Mucosa of rectum (tissue), 2 donors: ENCODE measurements around the gene IFNB1.

Experiments
- H3K27ac ChIP-seq, 2 donors: one replicate each; pipeline ENCODE4 v1.7.0; 2013; ENCODE audit warnings: inconsistent platforms in 2 of 2, low read depth in 2 of 2, low read length in 2 of 2
- H3K27me3 ChIP-seq, 2 donors: one replicate each; pipeline ENCODE4 v1.7.0; 2013; ENCODE audit warnings: low read length in 2 of 2; ENCODE audit not compliant: control insufficient read depth in 2 of 2, insufficient read depth in 2 of 2
- H3K36me3 ChIP-seq, 2 donors: one replicate each; pipeline ENCODE4 v1.7.0; 2013; ENCODE audit warnings: low read length in 2 of 2; ENCODE audit not compliant: control insufficient read depth in 2 of 2, insufficient read depth in 2 of 2
- H3K4me1 ChIP-seq, 2 donors: one replicate each; pipeline ENCODE4 v1.7.0; 2013; ENCODE audit warnings: low read length in 2 of 2, mild to moderate bottlenecking in 1 of 2; ENCODE audit not compliant: control insufficient read depth in 2 of 2, insufficient read depth in 2 of 2
- H3K4me3 ChIP-seq, 2 donors: one replicate each; pipeline ENCODE4 v1.7.0; 2013; ENCODE audit warnings: low read length in 2 of 2
- H3K9ac ChIP-seq, 2 donors: one replicate each; pipeline ENCODE4 v1.7.0; 2013; ENCODE audit warnings: low read length in 2 of 2, low read depth in 1 of 2, mild to moderate bottlenecking in 1 of 2
- H3K9me3 ChIP-seq, 2 donors: one replicate each; pipeline ENCODE4 v1.7.0; 2013; ENCODE audit warnings: low read length in 2 of 2; ENCODE audit not compliant: control insufficient read depth in 2 of 2
- donor health status: healthy.
- donor health status: Normal muscosa, but diverticular disease.

IFNB1 gene

DNA sequence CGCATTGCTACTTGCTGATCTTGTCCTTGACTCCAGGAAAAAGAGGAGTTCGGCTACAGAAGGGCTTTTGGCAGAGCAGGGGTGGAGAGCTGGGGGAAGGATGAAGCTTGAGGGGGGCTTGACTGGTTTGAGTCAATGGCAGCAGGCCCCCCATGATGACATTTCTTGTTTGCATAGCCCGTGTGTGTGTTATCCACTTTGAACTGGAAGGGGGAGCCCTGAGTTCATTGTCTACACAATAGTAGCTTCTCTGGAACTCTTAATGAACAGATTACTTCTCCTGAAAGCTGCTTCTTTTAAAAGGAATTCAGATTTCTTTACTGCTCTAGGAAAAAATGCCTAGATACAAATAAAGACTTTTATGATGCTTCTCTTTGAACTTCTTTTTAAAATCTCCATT, 2.3 kb downstream of the IFNB1 start:
- H3K9me3 ChIP-seq: no peaks in the 10 kb centered on the region
- H3K27ac ChIP-seq: no peak overlapping the region
- no peaks in the 10 kb centered on the region for H3K27me3 ChIP-seq
- H3K4me1 ChIP-seq: no peaks in the 10 kb centered on the region
- no peak overlapping the region for H3K4me3 ChIP-seq
- no peaks in the 10 kb centered on the region for H3K36me3 ChIP-seq
- H3K9ac ChIP-seq: no peak overlapping the region

DNA sequence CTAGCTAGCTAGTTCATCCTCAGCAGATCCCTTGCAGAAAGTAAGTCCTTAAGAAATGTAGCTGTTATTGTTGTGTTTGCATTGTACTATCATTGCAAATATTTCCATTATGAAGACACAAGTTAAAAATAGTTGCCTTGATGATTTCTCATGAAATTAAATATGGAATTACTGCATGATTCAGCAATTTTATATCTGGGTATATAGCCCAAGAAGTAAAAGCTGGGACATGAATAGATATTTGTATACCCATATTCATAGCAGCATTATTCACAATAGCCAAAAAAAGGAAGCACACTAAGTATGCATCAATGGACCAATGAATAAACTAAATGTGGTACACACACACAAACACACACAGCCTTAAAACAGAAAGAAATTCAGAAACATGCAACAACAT, 6.8 kb downstream of the IFNB1 start:
- Histone ChIP-seq H3K27me3 (no peaks in the 10 kb centered on the region), H3K27ac (no peak overlapping the region), H3K36me3 (no peaks in the 10 kb centered on the region), H3K4me3 (no peak overlapping the region), H3K9me3 (no peaks in the 10 kb centered on the region), H3K4me1 (no peaks in the 10 kb centered on the region), H3K9ac (no peak overlapping the region)

DNA sequence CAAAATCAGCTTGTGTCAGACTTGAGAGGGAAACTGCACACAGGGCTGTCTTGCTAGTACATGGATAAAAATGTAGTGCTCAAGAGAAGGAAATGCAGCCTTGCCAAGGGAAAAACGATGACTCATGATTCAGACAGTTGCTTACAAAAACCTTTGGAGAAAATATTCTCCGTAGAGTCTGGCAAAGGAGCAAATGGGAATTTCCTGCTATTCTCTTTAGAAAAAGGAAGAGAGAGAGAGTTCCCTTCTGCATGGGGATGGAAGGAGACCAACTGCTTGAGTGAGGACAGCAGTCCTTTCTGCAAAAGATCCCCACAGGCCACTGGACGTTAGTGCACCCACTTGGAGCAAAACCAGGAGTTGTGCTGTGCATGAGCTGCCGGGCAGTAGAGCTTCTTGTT, 7.6 kb downstream of the IFNB1 start:
- H3K9ac ChIP-seq: no peak overlapping the region
- H3K4me1 ChIP-seq: no peaks in the 10 kb centered on the region
- H3K27me3 ChIP-seq: no peaks in the 10 kb centered on the region
- no peak overlapping the region for H3K4me3 ChIP-seq
- no peak overlapping the region for H3K27ac ChIP-seq
- H3K9me3 ChIP-seq: no peaks in the 10 kb centered on the region
- no peaks in the 10 kb centered on the region for H3K36me3 ChIP-seq

DNA sequence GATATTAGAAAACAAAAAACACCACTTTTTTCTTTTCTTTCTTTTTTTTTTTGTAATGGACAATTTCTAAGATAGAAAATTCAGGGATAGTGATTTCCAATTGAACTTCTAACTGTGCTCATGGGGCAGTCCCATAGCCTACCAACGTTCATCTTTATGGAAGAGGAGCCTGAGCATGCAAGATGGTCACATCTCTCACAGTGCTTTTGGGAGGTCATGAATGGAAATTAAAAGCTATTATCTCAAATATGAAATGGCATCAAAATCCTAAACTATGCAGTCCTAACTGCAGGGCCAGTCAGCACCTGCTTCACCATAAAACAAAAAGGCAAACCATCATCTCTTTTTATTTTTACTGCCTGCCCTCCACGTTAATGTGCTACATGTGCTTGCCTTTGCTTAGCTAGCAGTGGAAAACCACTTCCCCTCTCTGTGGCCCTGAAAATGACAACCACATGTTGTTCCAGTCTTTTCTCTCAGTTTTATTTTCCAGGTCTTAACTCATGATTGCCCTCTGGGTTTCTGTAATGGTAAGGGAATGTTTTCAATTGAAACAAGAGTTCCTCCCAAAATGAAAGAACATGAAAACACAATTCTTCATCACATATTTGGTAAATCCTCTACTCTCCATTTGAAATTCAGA, 16.7 kb downstream of the IFNB1 start:
- H3K4me1 ChIP-seq: no peaks in the 10 kb centered on the region
- H3K9ac ChIP-seq: no peak overlapping the region
- no peak overlapping the region for H3K27ac ChIP-seq
- H3K4me3 ChIP-seq: no peak overlapping the region
- no peaks in the 10 kb centered on the region for H3K9me3 ChIP-seq
- no peaks in the 10 kb centered on the region for H3K27me3 ChIP-seq
- H3K36me3 ChIP-seq: no peaks in the 10 kb centered on the region

DNA sequence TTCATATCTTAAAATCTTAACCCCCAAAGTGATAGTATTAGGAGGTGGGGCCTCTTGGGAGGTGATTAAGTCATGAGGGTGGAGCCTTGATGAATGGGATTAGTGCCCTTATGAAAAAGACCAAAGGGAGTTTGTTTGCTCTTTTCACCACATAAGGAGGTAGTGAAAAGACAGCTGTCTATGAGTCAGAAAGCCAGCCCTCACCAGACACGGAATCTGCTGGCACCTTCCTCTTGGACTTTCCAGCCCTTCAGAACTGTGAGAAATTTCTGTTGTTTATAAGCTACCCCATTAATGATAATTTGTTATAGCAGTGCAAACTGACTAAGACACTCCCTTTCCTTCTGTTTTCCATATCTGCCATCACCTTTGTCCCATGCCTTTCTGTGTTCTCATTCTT, 20.8 kb downstream of the IFNB1 start:
- Histone ChIP-seq H3K4me1 (no peaks in the 10 kb centered on the region), H3K27me3 (no peaks in the 10 kb centered on the region), H3K27ac (no peak overlapping the region), H3K4me3 (no peak overlapping the region), H3K9ac (no peak overlapping the region), H3K9me3 (no peaks in the 10 kb centered on the region), H3K36me3 (no peaks in the 10 kb centered on the region)

DNA sequence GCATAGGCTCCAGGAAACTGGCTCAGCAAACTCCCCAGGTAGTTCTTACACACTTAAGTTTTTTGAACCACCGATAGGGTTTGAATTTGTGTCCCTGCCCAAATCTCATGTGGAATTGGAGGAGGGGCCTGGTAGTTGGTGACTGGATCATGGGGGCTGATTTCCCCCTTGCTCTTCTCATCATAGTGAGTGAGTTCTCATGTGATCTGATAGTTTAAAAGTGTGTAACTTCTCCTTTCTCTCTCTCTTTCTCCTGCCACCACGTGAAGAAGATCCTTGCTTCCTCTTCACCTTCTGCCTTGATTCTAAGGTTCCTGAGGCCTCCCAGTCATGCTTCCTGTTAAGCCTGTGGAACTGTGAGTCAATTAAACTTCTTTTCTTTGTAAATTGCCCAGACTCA, 23.9 kb downstream of the IFNB1 start:
- H3K27ac ChIP-seq: no peak overlapping the region
- H3K9ac ChIP-seq: no peak overlapping the region
- no peaks in the 10 kb centered on the region for H3K36me3 ChIP-seq
- H3K4me1 ChIP-seq: no peaks in the 10 kb centered on the region
- H3K27me3 ChIP-seq: no peaks in the 10 kb centered on the region
- H3K4me3 ChIP-seq: no peak overlapping the region
- no peaks in the 10 kb centered on the region for H3K9me3 ChIP-seq

DNA sequence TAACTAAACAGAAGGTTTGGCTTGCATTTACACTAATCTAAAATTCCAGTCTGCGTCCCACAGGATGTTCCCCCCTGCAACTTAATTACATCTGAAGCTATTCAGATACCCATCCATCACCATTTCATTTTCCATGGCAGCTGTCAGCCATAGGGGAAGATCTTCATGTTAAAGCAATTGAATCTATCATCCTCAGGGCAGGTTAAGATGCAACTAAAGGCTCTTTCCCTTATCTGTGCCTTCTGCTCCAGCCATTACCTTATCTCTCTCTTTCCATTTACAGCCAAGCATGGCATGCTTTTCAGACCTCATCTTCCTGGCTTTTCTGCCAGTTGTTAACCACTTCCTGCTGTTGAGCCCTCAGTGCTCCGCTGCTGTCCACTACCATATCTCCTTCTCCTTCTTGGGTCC, 30.5 kb downstream of the IFNB1 start:
- H3K9ac ChIP-seq: no peak overlapping the region
- H3K9me3 ChIP-seq: no peaks in the 10 kb centered on the region
- H3K27me3 ChIP-seq: no peaks in the 10 kb centered on the region
- no peak overlapping the region for H3K4me3 ChIP-seq
- H3K4me1 ChIP-seq: no peaks in the 10 kb centered on the region
- no peaks in the 10 kb centered on the region for H3K36me3 ChIP-seq
- H3K27ac ChIP-seq: no peak overlapping the region

DNA sequence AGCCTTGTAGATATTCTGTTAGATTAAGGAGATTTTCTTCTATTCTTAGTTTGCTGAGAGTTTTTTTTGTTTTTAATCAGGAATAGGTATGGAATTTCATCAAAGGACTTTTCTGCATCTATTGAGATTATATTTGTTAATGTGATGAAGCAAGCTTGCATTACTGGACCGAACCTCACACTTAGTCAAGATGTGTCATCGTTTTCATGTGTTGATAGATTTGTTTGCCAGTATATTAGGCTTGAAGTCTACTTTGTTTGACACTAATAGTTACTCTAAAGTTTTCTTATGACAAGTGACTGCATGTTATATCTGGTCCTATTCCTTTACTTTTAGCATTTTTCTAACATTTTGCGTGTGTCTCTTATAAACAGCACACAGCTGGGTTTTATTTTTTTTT, 33.9 kb downstream of the IFNB1 start:
- Histone ChIP-seq H3K4me1 (no peaks in the 10 kb centered on the region), H3K27me3 (no peaks in the 10 kb centered on the region), H3K27ac (no peak overlapping the region), H3K9me3 (no peaks in the 10 kb centered on the region), H3K36me3 (no peaks in the 10 kb centered on the region), H3K4me3 (no peak overlapping the region), H3K9ac (no peak overlapping the region)

DNA sequence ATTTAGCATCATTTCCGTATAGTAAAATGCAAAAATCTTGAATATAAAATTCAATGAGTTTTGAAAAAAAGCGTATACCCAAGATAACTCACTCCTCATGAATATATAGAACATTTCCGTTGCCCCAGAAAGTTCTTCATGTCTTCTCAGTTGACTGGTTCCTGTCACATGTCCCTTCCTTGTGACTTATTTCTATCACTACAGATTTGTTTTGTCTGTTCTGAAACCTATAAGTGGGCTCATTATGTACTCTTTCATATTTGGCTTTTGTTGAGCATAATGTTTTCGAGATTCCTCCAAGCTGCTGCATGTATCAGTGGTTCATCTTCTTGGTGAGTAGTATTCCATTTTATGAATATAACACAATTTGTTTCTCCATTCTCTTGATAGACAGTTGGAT, 35.3 kb downstream of the IFNB1 start:
- Histone ChIP-seq H3K27me3 (no peaks in the 10 kb centered on the region), H3K9ac (no peak overlapping the region), H3K4me3 (no peak overlapping the region), H3K9me3 (no peaks in the 10 kb centered on the region), H3K4me1 (no peaks in the 10 kb centered on the region), H3K36me3 (no peaks in the 10 kb centered on the region), H3K27ac (no peak overlapping the region)

DNA sequence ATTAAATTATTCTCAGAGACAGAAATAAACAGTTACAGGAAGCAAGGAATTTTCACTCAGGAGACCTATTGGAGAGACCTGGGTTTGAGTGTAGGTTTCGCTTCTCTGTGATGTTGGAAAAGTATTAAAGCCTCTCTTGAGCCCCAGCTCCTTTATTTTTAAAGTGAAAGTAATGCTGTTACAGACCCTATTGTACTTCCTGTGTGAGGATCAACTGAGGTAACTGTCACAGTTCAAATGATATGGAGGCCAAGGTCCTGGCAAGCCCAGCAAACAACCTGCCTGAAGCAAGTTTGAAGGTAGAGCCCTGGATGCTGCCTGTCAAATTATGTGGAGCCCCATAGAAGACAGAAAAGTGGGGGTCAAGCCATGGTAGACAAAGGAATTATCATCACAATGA, 38.4 kb downstream of the IFNB1 start:
- no peaks in the 10 kb centered on the region for H3K36me3 ChIP-seq
- H3K27me3 ChIP-seq: no peaks in the 10 kb centered on the region
- H3K27ac ChIP-seq: no peak overlapping the region
- no peak overlapping the region for H3K4me3 ChIP-seq
- no peaks in the 10 kb centered on the region for H3K9me3 ChIP-seq
- H3K4me1 ChIP-seq: no peaks in the 10 kb centered on the region
- H3K9ac ChIP-seq: no peak overlapping the region

DNA sequence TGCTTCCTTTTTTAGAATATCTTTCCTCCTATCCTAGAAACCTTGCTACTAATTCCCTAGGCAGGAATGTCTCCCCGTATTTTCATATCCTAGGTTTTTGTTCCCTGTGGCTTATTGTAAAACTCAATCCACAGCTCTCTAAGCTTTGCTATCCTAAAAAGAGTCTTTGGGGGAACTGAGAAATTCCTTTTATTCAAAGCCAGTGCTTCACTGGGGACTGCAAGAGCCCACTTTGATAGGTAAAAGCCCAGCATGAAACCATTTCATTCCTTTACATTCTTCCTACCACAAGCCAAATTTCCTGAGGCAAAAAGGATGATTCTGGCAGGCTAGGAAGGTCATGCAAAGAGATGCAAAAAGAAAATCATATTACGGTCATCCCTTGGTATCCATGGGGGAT, 40.5 kb downstream of the IFNB1 start:
- no peak overlapping the region for H3K27ac ChIP-seq
- H3K9ac ChIP-seq: no peak overlapping the region
- H3K27me3 ChIP-seq: no peaks in the 10 kb centered on the region
- no peak overlapping the region for H3K4me3 ChIP-seq
- H3K36me3 ChIP-seq: no peaks in the 10 kb centered on the region
- H3K9me3 ChIP-seq: no peaks in the 10 kb centered on the region
- H3K4me1 ChIP-seq: no peaks in the 10 kb centered on the region
